NT2/D1 (cell line): ENCODE measurements around the gene LRG1.

ENCODE experiments used
- DNase-seq: peaks from one replicate; pipeline ENCODE4 v3.0.0-alpha.2; 2011; ENCODE audit warnings: low read depth, low spot score
- H3K27me3 ChIP-seq: 2 replicates; pipeline ENCODE4 v1.6.0; 2011; ENCODE audit warnings: mild to moderate bottlenecking; ENCODE audit not compliant: insufficient read length, insufficient read depth
- H3K36me3 ChIP-seq: 2 replicates; pipeline ENCODE4 v1.6.1; 2011; ENCODE audit warnings: mild to moderate bottlenecking, low read length, mixed read lengths; ENCODE audit not compliant: insufficient read depth, insufficient read length
- H3K4me1 ChIP-seq: 2 replicates; pipeline ENCODE4 v1.5.1; 2011; ENCODE audit not compliant: insufficient read depth, insufficient read length
- H3K4me3 ChIP-seq: 2 replicates; pipeline ENCODE4 v1.5.1; 2011; ENCODE audit warnings: low read depth; ENCODE audit not compliant: insufficient read length
- H3K9ac ChIP-seq: 2 replicates; pipeline ENCODE4 v1.6.0; 2011; ENCODE audit warnings: low read depth; ENCODE audit not compliant: insufficient read length
- H3K9me3 ChIP-seq: 2 replicates; pipeline ENCODE4 v1.5.1; 2011; ENCODE audit warnings: mild to moderate bottlenecking, low read length; ENCODE audit not compliant: insufficient read depth
- SUZ12 ChIP-seq: IDR thresholded peaks from 2 replicates; pipeline ENCODE4 v1.6.1; 2011; ENCODE audit not compliant: insufficient read length, insufficient read depth; ENCODE audit errors: extremely low read depth
- YY1 ChIP-seq: IDR thresholded peaks from 2 replicates; pipeline ENCODE4 v1.6.1; 2011; ENCODE audit not compliant: insufficient read length, insufficient read depth
- ZNF274 ChIP-seq: IDR thresholded peaks from 2 replicates; pipeline ENCODE4 v1.6.1; 2011; ENCODE audit warnings: mild to moderate bottlenecking, low read depth, low read length

Gene LRG1

GRCh38 chr19:4506449-4507149, 33.2 kb downstream of the LRG1 start:
- H3K4me1 ChIP-seq: peaks cover 14% of the 10 kb centered on the region
- H3K27me3 ChIP-seq: peaks cover 7% of the 10 kb centered on the region
- H3K36me3 ChIP-seq: peaks cover 68% of the 10 kb centered on the region
- H3K4me3 ChIP-seq: no peak overlapping the region
- TF ChIP-seq ZNF274: no peak
- TF ChIP-seq YY1: no peak
- no peak for TF ChIP-seq SUZ12
- no peak for DNase-seq
- no peaks in the 10 kb centered on the region for H3K9me3 ChIP-seq
- no peak overlapping the region for H3K9ac ChIP-seq

GRCh38 chr19:4505570-4506448, 34.0 kb downstream of the LRG1 start:
- no peak for DNase-seq
- TF ChIP-seq ZNF274 (no peak), SUZ12 (no peak), YY1 (no peak)
- peaks cover 76% of the 10 kb centered on the region for H3K36me3 ChIP-seq
- no peak overlapping the region for H3K4me3 ChIP-seq
- H3K9me3 ChIP-seq: no peaks in the 10 kb centered on the region
- H3K9ac ChIP-seq: no peak overlapping the region
- peaks cover 4% of the 10 kb centered on the region for H3K27me3 ChIP-seq
- peaks cover 15% of the 10 kb centered on the region for H3K4me1 ChIP-seq

GRCh38 chr19:4504891-4505569, 34.8 kb downstream of the LRG1 start:
- no peaks in the 10 kb centered on the region for H3K27me3 ChIP-seq
- no peak overlapping the region for H3K9ac ChIP-seq
- no peak for DNase-seq
- H3K4me3 ChIP-seq: no peak overlapping the region
- no peaks in the 10 kb centered on the region for H3K9me3 ChIP-seq
- peaks cover 82% of the 10 kb centered on the region for H3K36me3 ChIP-seq
- TF ChIP-seq YY1 (no peak), SUZ12 (no peak), ZNF274 (no peak)
- H3K4me1 ChIP-seq: peaks cover 15% of the 10 kb centered on the region

- no peaks in the 10 kb centered on the region for H3K27me3 ChIP-seq
- no peak for TF ChIP-seq YY1
- H3K36me3 ChIP-seq: peaks cover 88% of the 10 kb centered on the region
- peak overlapping the region; percentile 6 for H3K9ac ChIP-seq
- no peaks in the 10 kb centered on the region for H3K9me3 ChIP-seq
- H3K4me3 ChIP-seq: no peak overlapping the region
- DNase-seq: no peak
- H3K4me1 ChIP-seq: peaks cover 15% of the 10 kb centered on the region
Measured at GRCh38 chr19:4504297-4504701, 35.5 kb downstream of the LRG1 start.

GRCh38 chr19:4503825-4504170, 36.0 kb downstream of the LRG1 start:
- Histone ChIP-seq H3K9ac (peak overlapping the region; percentile 6), H3K27me3 (no peaks in the 10 kb centered on the region), H3K4me1 (peaks cover 15% of the 10 kb centered on the region), H3K4me3 (no peak overlapping the region), H3K9me3 (no peaks in the 10 kb centered on the region), H3K36me3 (peaks cover 90% of the 10 kb centered on the region)
- DNase-seq: no peak
- TF ChIP-seq ZNF274 (no peak), YY1 (no peak), SUZ12 (no peak)

- Histone ChIP-seq H3K36me3 (peaks cover 91% of the 10 kb centered on the region), H3K4me3 (no peak overlapping the region), H3K4me1 (peaks cover 13% of the 10 kb centered on the region), H3K9me3 (no peaks in the 10 kb centered on the region), H3K27me3 (no peaks in the 10 kb centered on the region), H3K9ac (peak overlapping the region; percentile 6)
- TF ChIP-seq YY1: no peak
- TF ChIP-seq ZNF274: no peak
- no peak for TF ChIP-seq SUZ12
- no peak for DNase-seq
Measured at GRCh38 chr19:4503132-4503824, 36.6 kb downstream of the LRG1 start.
